ENCODE results near the gene FKBP7.
"Not testable (repeated sequence)": the region's sequence is repeated elsewhere in the genome, so short reads cannot be mapped to it uniquely, and the experiment has no call there.

Gene FKBP7

GRCh38 chr2:178478439-178479274 lies at the start of gene FKBP7:
TSS of gene FKBP7 (minus strand) at chr2:178478600. CDS start at chr2:178478499, 101 bp downstream.
- peak; percentile 91 for DNase-seq (ENCODE audit: low spot score)

DNA sequence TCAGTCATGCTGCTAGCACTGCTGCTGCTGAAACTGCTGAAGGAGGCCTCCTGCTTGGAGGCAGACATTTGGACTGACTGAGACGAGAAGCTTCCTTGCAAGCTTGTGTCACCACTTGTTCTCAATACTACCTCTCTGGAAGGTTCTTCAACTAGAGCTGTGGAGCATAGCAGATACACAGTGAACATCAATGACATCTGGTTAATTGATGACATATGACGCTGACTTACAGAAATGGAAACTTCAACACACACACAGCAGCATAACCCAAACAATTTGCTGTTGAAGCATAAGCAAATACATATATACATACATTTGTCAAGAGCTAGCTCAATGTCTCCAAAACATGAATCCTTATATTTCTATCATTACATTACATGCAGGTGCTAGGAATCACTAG lies 49.2 kb upstream of the FKBP7 start:
- no peak for DNase-seq (ENCODE audit: low spot score)

- DNase-seq (ENCODE audit: low spot score), result no peak
Observed at GRCh38 chr2:178526256-178526655, 47.9 kb upstream of the FKBP7 start.

DNA sequence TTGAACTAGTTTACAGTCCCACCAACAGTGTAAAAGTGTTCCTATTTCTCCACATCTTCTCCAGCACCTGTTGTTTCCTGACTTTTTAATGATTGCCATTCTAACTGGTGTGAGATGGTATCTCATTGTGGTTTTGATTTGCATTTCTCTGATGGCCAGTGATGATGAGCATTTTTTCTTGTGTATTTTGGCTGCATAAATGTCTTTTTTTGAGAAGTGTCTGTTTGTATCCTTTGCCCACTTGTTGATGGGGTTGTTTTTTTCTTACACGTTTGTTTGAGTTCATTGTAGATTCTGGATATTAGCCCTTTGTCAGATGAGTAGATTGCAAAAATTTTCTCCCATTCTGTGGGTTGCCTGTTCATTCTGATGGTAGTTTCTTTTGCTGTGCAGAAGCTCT lies 47.1 kb upstream of the FKBP7 start:
- DNase-seq (ENCODE audit: low spot score), result not testable (repeated sequence)

DNA sequence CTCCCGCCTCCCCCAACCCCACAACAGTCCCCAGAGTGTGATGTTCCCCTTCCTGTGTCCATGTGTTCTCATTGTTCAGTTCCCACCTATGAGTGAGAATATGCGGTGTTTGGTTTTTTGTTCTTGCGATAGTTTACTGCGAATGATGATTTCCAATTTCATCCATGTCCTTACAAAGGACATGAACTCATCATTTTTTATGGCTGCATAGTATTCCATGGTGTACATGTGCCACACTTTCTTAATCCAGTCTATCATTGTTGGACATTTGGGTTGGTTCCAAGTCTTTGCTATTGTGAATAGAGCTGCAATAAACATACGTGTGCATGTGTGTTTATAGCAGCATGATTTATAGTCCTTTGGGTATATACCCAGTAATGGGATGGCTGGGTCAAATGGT lies 46.6 kb upstream of the FKBP7 start:
- not testable (repeated sequence) for DNase-seq (ENCODE audit: low spot score)

- DNase-seq (ENCODE audit: low spot score), result no peak
Observed at GRCh38 chr2:178523596-178524134, 45.3 kb upstream of the FKBP7 start.

DNA sequence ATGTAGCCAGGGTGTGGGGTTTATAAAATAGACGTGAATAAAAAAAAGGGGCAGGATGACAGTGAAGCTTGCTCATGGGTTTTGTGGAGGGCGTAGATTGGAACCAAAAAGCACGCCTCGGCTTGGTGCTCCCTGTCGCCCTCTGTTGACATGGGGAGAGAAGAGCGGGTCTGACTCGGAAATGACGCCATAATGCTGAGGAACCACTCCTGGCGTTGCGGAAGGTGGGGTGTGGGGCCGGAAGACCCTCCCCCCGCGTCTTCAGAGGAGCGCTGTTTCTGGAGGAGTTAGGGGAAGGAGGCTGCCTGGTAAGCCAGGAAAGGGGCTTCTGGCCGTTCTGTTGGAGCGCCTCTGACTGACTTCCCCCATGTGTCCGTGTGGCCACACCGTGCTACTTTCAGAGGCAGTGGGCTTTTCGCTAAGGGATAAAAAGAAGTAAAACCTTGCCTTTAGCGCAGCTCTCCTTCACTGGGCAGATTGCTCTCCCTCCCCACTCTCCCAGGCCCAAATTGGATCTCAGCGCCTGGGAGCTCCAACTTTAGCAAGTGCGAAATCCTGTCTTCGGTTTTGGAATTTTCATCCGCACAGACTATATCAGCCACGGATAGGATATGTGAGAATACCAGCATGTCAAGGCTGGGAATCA lies 44.7 kb upstream of the FKBP7 start:
- peak; percentile 85 for DNase-seq (ENCODE audit: low spot score)

GRCh38 chr2:178521304-178522150 lies 43.1 kb upstream of the FKBP7 start:
- DNase-seq (ENCODE audit: low spot score), result no peak

DNA sequence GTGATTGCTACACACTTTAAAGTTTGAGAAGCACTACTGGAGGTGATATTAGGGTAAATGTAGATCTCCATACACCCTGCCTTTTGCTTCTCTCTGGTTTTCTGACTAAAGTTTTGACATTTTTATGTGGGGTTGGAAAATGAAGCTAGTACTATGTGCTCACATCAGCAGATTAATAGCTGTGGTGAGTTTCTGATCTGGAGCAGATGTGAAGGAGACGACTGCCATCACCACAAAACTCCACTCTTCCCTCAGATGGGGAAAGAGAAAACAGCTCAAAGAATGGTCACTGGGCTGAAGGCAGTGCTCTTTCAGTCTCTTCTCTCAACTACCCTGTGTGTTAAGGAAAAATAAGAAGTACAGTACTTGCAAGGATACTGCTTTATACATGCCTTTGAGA lies 39.1 kb upstream of the FKBP7 start:
- DNase-seq (ENCODE audit: low spot score), result no peak

DNA sequence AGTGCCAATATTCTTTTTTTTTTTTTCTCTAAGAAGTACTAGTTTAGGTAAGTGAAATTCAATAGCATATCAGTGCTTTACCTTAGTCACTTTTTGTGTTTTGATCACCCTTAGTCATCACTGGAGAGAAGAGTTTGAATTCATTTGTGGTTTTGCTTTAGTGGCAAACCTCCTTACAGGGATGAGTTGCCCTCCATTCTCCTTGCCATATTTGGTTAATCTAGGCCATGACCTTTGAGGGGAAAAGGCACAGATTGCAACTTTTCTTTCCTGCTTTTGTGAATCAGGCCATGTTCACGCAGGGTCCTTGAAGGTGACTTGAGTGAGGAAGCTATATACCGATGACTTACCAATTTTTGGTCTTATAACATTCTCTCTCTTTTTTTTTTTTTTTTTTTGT lies 36.3 kb upstream of the FKBP7 start:
- no peak for DNase-seq (ENCODE audit: low spot score)

DNA sequence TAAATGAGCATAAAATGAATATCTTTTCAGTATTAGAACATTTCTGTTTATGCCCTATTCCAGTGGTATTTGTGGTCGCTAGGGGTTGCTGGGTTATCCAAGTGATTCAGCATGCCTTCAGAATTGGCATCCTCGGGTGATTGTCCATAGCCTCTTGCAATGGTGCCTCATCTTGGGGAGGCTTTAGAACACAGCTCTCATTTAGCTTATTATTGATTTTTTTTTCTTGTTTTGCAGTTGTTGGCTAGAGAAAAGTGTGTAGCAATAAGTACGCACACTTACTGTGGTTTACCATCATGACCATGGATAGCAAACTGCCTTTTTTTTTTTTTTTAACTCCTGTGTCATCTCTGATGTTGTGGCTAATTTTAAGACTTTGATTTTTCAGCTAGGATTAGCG lies 35.5 kb upstream of the FKBP7 start:
- no peak for DNase-seq (ENCODE audit: low spot score)

DNA sequence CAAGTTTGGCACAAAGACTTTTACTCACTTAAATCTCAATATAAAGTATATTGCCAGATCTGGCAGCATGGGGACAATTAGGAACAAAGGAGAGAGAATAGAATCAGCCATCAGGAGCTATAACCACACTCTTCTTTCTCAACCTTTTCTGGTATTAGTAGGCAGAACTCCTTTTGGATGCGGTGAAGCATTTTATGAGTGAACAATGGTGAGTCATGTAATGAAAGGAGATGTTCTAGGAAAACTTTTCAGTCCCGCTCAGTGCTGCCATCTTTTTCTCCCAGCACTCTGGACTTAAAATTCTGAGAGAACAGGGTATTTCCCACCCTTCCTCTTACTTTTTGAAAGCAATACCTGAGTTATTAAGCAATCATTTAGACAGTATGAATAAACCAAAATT lies 34.1 kb upstream of the FKBP7 start:
- DNase-seq (ENCODE audit: low spot score), result no peak

GRCh38 chr2:178510384-178510783 lies 32.0 kb upstream of the FKBP7 start:
- no peak for DNase-seq (ENCODE audit: low spot score)

DNA sequence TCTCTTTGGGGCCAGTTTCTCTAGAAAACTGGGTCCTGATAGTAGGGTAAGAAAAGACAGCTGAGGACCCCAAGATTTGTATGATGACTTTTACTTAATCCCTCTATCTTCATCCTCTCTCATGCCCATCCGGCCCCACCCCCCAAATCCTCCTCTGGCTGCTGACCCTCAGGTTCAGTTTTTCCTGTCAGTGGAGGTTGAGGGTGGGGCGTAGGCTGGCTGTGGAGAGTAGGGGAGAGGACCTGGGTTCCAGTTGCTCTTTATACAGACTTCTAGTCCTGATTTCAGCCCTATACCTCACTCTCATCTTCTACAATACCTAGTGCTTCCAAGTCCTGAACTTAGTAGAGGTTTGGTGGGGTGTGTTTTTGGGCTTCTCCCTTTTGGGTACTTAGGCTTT lies 30.2 kb upstream of the FKBP7 start:
- DNase-seq (ENCODE audit: low spot score), result no peak

DNA sequence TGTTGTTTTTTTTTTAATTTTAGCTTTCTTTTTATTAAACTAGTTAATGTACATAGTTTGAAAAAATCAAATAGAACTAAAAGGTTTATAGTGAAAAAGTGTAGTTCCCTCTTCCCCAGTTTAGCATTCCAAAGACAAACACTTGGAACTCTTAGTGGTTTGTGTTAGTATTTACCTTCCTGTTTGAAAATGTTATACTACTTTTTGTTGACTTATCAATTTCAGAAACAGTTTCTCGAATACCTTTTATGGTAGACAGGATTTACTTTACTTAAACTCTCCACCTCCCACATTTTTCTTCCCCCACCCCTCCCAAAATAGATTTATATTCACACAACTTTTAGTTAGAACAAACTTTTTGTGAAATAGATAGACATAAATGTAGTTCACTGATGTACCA lies 28.5 kb upstream of the FKBP7 start:
- DNase-seq (ENCODE audit: low spot score), result no peak

DNA sequence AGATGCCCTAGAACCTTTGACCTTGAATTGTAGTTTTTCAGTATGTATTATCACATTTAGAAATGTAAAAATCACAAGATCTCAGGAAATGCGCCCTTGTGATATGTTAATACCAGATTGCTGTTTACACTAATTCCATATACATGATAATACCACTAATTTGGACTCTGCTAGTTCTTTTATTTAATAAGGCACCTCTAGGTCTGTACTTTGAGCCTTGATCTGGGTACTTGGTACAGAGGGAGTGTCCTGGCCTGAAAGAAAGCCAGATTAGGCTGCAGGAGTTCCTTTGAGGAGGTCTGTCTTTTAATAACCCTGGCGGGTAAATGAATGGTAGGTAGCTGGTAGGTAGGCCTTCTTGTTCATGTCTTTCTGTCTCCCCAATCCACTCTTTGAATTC lies 28.1 kb upstream of the FKBP7 start:
- no peak for DNase-seq (ENCODE audit: low spot score)

GRCh38 chr2:178506101-178506500 lies 27.7 kb upstream of the FKBP7 start:
- no peak for DNase-seq (ENCODE audit: low spot score)

DNA sequence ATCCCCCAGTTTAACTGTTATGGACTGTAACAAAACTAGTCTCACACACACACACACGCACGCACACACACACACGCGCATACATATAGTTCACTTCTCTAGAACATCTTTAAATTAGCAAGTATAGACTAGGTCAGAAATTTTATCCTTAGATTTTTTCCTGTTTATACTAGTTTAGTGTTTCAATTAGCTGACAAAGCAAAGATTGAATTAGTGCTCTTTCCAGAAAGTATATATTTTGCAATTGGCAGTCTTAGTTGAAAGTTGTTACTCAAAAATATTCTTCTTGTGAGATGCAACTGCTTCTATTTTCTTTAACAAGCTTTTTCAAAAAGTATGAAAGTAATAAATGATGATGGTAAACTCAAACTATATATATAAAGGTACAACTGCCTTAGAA lies 24.4 kb upstream of the FKBP7 start:
- no peak for DNase-seq (ENCODE audit: low spot score)

- DNase-seq (ENCODE audit: low spot score), result no peak
Observed at GRCh38 chr2:178499640-178500039, 21.2 kb upstream of the FKBP7 start.

DNA sequence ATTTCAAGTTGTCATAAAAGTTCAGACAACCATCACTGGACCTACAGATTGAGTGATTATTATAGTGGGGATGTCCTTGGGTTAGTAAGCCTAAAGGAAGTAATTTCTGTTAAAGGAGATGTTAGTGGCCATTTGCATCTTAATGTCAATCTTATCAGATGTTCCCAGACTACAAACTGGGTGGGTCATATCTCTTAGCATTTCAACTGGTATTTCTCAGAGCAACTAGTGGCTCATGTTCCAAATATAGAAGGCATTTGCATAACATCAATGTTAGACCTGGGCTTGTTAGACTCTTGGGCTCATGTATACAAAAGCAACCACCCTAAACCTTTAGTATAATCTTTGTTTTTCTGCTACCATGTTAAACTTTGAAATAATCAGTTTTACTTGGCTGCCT lies 19.7 kb upstream of the FKBP7 start:
- DNase-seq (ENCODE audit: low spot score), result no peak

DNA sequence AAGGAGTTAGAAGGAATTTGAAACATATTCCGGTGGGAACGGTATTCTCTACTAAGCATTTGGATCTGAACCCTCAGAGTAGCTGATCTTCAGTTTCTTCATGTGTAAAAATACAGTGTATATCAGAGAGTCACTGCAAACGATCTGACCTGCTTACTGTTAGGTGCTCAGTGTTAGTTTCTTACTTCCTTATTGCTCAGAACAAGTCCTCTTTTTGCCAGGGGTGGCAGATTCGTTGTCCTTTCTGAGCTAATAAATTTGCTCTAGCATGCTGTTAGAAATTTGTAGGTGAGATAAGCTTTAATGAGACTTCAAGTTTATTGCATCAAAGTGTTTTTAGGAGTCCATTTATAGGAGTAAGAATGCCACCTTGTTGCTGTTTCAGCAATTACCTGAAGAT lies 17.6 kb upstream of the FKBP7 start:
- DNase-seq (ENCODE audit: low spot score), result no peak

DNA sequence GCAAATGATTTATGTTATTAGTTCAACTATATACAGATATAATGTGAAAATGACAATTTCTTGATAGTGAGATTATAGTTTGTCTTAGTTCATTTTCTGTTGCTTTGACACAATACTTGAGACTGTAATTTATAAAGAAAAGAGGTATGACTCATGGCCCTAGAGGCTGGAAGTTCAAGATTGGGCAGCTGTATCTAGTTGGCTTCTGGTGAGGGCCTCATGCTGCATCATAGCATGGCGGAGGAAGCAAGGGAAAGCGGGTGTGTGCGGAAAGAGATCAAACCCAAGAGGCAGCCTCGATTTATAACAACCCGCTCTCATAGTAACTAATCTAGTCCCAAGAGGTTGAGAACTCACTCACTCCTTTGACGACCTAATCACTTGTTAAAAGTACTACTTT lies 13.2 kb upstream of the FKBP7 start:
- no peak for DNase-seq (ENCODE audit: low spot score)

GRCh38 chr2:178485356-178485755 lies 7.0 kb upstream of the FKBP7 start:
- no peak for DNase-seq (ENCODE audit: low spot score)
